GM21381 (cell line): Measurements from ENCODE around the gene AARS2.
"Not testable (repeated sequence)": the region's sequence is repeated elsewhere in the genome, so short reads cannot be mapped to it uniquely, and the experiment has no call there.

Source experiments
- ATAC-seq: cut with Tn5 transposase; IDR thresholded peaks from one replicate; pipeline ENCODE4 v1.9.1; 2021; ENCODE audit warnings: mild to moderate bottlenecking, moderate library complexity; ENCODE audit not compliant: unreplicated experiment

The AARS2 gene

GRCh38 chr6:44332585-44332984 is 19.4 kb upstream of the AARS2 start:
- ATAC-seq = no peak

GRCh38 chr6:44329858-44330257 is 16.7 kb upstream of the AARS2 start:
- ATAC-seq = no peak

GRCh38 chr6:44328203-44328602 is 15.1 kb upstream of the AARS2 start:
- not testable (repeated sequence) for ATAC-seq

GRCh38 chr6:44327760-44328159 is 14.6 kb upstream of the AARS2 start:
- no peak for ATAC-seq

DNA sequence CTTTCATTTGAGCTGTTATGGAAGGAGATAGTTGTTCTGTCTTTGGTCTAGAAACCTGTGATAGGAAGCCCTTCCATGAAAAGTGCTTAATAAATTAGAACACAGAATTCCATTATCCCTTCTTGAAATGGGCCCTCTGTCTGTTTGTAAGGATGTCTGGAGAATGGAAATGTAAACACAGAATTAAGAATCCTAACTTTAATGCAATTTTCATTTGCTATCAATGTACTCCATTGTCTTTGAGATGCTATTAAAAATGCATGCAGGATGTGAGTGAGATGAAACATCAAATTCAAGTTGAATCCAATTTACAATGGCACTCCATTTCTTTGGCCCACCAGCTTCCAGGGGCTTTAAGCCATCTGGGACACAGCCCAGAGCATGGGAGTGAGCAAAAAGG is 13.9 kb upstream of the AARS2 start:
- no peak for ATAC-seq

DNA sequence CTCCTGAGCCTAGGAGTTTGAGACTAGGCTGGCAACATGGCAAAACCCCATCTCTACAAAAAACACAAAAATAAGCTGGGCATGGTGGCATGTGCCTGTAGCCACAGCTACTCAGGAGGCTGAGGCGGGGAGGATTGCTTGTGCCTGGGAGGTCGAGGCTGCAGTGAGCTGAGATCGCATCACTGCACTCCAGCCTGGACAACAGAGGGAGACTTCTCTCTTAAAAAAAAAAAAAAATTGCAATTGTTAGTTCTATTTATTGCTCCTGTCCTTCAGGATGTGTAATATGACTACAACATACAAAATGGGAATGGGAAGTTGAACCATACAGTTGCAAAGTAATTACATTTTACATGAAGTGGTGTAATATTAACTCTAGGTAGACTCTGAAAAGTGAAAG is 8.1 kb upstream of the AARS2 start:
- ATAC-seq = no peak

GRCh38 chr6:44317136-44317631 is 4.0 kb upstream of the AARS2 start:
- not testable (repeated sequence) for ATAC-seq

GRCh38 chr6:44316481-44316880 is 3.3 kb upstream of the AARS2 start:
- ATAC-seq = no peak

DNA sequence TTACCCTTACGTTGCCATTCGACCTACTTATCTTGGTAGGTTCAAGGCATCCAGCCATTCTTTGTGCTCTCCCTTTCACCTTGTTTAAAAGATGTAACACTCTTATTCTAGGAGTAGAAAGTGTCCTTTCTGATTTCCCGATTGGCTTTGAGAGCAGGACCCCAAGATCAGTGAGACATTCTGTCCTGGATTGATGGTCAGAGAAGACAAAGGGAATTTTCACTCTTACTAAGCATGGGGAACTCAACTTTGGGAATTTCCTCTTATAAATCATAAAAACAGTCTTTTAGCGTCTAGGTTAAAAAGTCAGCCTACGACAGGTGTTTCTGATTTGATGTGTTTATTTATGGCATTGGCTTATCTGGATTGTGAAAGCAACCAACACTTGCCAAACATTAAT is 2.8 kb upstream of the AARS2 start:
- ATAC-seq = no peak

GRCh38 chr6:44315516-44315915 is 2.4 kb upstream of the AARS2 start:
- no peak for ATAC-seq

GRCh38 chr6:44314657-44315056 is 1.5 kb upstream of the AARS2 start:
- not testable (repeated sequence) for ATAC-seq

DNA sequence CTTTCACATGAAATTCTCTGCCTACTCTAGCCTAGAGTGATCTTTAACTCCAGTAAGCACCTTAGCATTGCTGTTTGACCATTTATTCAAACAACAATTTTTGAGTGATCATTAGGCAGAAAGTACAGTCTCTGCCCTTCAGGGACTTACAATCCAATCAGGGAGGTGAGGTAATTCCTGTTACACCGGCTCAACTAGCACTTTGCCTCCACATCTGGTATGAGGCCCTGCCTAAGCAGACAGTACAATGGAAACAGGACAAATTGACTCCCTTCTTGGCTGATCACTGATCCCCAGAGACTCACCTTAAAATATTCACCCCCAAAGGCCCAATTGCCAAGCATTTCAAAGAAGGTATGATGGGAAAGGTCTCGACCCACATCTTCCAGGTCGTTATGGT is 1.4 kb downstream of the AARS2 start:
- ATAC-seq = no peak

- ATAC-seq = no peak
These were observed 1.8 kb downstream of the AARS2 start for GRCh38 chr6:44311304-44311703.

DNA sequence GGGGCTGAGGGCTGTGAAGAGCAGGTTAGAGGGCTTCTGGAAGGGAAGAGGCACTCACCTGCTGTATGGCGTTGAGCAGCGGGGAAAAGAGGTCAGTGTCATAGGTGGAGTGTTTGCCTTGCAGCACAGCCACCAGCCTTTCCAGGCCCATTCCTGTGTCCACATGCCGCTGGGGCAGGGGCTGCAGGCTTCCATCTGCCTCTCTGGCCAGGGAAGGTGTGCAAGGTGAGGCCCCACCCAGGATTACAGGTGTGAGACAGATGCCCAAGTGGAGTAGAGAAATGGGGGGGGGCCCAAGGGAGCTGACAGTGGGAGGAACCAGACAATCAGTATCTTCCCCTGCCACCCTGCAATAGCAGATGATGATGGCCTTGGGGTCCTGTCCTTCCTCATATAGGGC is 2.9 kb downstream of the AARS2 start:
- no peak for ATAC-seq

- no peak for ATAC-seq
These were observed 3.5 kb downstream of the AARS2 start for GRCh38 chr6:44309631-44310030.

DNA sequence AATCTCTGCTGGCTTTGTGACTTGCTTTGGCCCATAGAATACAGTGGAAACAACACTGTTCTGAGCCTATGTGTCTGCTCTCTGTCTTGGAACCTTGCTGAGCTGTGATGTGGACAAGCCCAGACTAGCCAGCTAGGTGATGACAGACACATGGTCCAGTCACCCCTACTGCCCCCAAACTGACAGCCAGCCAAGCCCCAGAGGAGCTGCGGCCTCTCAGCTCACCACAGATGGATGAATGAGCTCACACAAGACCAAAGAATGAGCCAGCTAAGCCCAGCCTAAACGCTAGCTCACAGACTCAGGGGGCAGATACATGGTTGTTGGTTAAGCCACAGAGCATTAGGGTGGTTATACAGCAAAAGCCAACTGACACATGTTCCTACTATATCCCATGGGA is 4.1 kb downstream of the AARS2 start:
- no peak for ATAC-seq

GRCh38 chr6:44307217-44307616 is 5.9 kb downstream of the AARS2 start:
- no peak for ATAC-seq

DNA sequence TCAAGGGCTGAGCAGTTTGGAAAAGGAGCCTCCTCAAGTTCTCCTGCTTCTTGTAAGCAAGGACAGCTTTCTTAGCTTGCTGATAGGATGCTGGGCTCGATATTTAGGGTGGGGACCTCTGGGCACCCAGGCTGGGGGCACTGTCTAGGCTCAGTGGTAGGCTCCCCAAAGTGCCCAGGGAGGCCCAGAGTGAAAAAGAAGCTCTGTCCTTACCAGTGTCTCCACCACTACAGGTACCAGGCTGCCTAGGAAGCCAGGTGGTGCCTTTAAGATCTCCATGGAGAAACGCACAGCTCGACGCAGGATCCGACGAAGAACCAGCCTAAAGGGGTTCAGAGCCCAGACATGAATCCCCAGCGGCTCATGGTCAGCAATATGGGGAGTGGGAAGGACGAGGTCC is 6.4 kb downstream of the AARS2 start:
- ATAC-seq = no peak

DNA sequence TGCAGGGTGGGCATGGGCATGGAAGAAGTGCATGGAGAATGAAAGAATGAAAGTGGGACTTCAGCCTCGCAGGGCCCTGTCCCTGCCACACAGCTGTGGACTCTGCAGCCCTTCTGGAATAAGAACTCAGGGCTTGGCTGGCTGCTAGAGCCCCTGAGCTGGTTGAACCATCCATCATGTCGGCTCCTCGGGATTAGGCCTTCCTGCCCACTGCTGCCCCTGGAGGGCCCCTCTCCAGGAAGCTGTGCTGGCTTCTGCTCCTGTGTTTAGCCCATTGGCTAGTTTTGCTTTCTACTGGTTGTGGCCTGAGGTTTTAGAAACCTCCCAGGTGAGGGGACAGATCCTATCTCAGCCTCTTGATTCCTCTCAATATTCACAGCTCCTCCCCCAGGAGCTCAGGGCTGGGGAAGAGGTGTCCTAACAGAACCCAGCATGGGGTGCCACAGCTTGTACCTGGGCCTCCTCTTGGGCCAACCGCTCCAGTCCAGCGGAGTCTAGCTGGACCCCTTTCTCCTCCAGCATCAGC is 7.9 kb downstream of the AARS2 start:
- ATAC-seq = no peak

- ATAC-seq = no peak
These were observed 8.6 kb downstream of the AARS2 start for GRCh38 chr6:44304282-44305199.

DNA sequence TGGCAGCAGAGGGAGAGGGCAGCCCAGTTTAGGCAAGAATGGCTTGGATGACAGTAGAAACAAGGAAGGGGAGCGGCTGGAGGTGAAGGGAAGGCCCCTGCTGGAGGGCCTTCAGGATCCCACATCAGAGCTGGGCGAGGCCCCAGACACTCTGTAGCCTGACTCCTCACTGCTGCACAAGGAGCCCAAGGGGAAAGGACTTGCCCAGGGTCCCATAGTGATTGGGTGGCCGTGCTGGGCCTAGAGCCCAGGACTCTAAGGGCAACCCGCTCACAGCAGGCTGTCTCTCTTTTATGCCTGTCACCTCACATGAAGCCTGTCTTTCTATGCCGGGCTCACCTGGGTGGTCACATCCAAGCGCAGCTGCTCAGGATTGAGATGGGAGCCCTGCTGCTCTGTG is 9.3 kb downstream of the AARS2 start:
- ATAC-seq = no peak

DNA sequence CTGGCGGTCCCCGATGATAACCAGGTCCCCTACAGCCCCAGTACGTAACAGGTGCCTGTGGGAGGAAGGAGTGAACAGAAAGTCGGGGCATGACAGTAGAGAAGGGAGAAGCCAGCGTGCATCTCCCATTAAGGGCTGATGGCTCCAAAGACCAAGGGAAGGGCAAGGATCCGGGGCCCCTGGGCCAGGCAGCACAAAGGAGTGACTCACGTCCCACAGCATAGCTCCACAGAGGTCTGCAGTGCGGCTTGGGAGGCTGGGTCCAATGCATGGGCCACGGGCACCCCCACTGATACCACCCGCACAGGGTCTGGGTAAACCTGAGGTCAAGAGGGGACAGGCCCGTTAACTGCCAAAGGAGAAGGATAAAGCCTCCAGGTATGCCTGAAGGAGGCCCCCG is 10.3 kb downstream of the AARS2 start:
- no peak for ATAC-seq
